NCI-H82 treated with DMSO at 0.1 percent for 48 hours (cell line): ENCODE measurements around the gene PTGES3.
A peak's percentile ranks its signal among the peaks of the same experiment; 100 is the strongest.
"Not testable (repeated sequence)": the region's sequence is repeated elsewhere in the genome, so short reads cannot be mapped to it uniquely, and the experiment has no call there.

Experiments used
- DNase-seq: peaks from one replicate; lab custom pipeline; 2025; ENCODE audit not compliant: unreplicated experiment; lab: John Stamatoyannopoulos, UW

PTGES3 gene

GRCh38 chr12:56657416-56658379 lies 30.4 kb downstream of the PTGES3 start:
- no peak for DNase-seq

GRCh38 chr12:56653781-56654180 lies 34.3 kb downstream of the PTGES3 start:
- DNase-seq, result not testable (repeated sequence)

DNA sequence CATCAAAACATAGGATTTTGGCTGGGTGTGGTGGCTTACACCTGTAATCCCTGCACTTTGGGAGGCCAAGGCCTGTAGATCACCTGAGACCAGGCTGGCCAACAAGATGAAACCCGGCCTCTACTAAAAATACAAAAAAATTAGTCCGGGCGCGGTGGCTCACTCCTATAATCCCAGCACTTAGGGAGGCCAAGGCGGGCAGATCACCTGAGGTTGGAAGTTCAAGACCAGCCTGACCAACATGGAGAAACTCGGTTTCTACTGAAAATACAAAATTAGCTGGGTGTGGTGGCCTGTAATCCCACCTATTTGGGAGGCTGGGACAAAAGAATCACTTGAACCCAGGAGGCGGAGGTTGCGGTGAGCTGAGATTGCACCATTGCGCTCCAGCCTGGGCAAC lies 40.1 kb downstream of the PTGES3 start:
- DNase-seq, result not testable (repeated sequence)

DNA sequence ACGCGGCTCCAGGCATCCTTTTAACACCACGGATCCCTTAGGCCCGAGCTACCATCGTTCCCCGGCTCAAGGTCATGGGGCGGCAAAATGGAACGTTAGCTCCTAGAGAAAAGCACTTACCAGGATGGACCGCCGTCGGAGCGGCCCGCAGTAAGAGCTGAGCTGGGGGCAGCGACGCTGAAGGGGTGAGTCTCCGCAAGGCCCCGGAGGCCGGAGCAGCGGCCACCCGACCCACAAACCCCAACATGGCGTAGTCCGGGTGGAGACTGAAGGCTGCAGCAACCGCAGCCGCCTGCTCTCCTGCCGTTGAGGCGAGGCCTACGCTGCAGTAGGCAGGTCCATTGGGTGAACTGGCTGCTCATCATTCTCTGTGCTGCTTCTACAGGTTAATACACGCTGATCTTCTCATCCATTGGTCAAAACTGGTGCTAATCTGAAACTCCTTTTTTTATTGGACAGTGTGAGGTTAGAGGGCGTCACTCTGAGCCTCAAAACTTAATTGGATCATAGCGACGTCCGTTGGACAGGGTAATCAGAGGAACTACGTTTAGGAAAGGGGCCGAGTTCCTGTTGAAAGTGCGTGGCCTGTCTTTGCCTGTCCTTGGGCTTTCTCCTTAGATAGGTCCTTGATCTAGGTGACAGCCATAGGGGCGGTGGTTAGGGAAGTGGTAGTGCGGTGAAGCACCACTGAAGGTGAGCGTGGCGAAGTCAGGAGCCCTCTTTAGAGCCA lies 42.2 kb downstream of the PTGES3 start, which contains the start of gene ATP5F1B:
ATP5F1B (minus strand) TSS at position 268 of the 730 bp plus-strand sequence; CDS start at position 247, 21 bp downstream.
- DNase-seq, result peak; percentile 100

DNA sequence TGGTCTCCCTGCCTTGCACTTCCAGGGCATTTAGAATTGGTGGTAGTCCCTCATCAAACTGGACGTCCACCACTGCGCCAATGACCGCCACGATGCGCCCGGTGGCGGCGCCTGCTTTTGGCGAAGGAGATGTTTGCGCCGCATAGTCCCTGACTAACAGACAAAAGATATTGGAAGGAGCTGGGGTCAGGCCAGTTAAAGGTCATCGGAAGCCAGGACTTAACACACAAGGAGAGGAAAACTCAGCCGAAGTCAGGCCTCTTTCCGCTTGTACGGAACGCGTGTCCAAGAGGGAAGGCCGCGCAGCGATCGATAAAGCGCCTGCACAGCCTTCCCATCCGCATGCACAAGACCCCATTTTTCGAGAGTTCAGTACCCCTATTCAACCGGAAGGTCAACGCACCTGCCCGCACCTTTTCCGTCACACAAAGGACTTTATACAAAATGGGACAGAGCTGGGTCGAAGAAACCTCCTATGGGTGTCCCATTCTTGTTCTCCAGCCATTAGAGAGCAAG lies 42.8 kb downstream of the PTGES3 start:
- no peak for DNase-seq

DNA sequence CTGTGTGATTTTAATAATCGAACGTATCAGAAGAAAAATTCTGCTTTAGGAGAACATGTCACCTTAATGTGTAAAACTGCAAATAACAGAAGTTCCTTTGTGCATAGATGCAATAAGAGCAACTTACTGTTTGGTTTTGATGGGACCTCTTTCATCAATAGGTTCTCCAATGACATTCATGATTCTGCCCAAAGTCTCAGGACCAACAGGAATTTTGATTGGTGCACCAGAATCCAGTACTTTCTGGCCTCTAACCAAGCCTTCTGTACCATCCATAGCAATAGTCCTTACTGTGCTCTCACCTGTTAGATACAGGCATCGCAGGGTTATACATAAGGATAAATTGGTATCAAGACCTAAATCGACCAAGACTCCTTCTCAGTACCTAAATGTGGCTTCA lies 43.4 kb downstream of the PTGES3 start:
- no peak for DNase-seq

DNA sequence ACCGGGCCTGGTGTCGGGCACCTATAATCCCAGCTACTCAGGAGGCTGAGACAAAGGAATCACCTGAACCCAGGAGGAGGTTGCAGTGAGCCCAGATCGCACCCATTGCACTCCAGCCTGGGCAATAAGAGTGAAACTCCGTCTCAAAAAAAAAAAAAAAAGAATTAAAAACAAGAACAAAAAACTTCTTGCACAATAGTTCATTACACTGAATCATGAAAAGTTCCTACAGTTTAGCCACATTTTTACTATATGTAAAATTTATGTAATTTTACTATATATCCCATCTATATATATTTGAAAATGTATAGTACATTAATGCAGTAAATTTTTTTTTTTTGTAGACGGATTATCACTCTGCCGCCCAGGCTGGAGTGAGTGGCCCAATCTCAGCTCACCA lies 46.9 kb downstream of the PTGES3 start:
- no peak for DNase-seq

GRCh38 chr12:56637621-56638020 lies 50.5 kb downstream of the PTGES3 start:
- DNase-seq, result no peak

DNA sequence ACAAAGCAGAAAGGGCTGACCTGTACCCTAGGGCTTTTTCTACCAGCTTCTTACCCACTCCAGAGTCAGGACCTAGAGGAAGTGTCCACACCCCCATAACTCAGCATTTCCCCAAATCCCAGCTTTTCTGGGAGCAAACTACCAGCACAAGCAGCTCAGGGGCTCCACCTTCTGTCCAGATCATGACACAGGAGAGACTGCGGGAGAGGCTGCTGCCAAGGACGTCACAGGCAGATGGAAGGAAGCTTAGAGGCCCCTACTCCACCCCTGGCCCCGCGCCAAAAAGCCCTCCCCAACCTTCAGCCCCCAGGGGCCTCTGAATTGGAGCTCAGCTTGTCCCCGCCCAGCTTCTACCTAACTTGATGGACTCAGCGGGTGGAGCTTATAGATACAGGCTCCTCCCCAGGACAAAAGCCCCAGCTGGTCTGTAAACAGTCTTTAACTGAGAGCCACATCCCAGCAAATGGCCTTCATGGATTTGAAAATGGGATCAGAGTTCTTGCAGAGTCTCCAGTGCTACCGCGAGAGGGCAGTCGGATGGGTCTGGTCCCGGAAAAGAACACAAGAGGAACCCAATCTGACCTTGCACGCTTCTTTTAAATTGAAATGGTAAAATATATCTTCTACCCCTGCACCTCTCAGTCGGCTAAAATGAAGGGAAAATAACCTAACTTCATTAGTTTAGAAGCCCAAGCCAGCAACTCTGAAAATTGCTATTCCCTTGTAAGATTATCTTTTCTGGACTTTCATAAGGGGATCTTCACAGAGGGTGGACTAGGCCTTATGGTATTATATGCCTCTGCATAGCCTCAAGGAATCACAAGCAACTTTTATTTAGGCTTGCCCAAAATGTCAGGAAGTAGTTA lies 51.2 kb downstream of the PTGES3 start:
- peak; percentile 99 for DNase-seq

DNA sequence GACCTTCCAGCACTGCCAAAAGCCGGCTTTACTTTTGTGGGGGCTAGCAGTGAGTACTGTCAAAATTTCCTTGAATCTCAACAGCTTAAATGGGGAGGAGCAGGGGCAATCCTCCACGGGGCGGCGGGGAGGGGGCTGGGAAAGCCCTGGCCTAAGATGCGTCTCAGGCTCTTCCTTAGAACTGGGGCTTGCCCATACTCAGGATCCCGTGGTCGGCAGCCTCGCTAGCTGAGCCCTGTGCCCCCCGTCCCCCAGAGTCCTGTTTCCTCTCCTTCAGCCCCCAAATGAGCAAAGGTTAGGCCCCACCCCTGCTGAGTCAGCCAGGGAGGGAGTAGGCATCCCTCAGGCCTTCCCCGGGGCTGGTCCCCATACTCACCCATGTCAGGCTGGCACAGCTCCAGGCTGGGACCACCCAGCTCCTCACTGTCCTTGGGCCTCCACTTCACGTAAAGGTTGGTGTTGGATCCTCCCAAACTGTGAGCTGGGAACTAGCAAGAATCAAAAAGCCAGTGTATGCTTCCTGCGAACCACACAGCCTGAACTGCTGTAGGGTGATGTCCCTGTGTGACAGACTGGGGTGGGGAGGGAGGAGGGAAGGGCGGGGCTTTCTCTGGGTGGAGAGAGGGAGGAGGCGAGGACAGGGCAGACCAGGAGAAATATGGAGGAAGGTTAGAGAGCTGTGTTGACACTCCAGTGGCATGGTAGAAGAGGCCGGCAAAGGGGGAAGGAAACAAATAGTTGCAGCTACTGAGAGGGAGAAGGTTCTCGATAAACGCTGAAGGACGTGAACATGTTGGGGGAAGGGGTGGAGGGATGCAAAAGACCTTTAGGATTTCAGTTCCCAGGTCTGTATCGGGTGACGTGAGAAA lies 52.0 kb downstream of the PTGES3 start:
- peak; percentile 69 for DNase-seq

- DNase-seq, result peak; percentile 83
Observed at GRCh38 chr12:56634837-56635791, 53.0 kb downstream of the PTGES3 start.

GRCh38 chr12:56634242-56634836 lies 53.7 kb downstream of the PTGES3 start:
- DNase-seq, result peak; percentile 62

GRCh38 chr12:56633468-56634241 lies 54.4 kb downstream of the PTGES3 start:
- DNase-seq, result peak; percentile 76

DNA sequence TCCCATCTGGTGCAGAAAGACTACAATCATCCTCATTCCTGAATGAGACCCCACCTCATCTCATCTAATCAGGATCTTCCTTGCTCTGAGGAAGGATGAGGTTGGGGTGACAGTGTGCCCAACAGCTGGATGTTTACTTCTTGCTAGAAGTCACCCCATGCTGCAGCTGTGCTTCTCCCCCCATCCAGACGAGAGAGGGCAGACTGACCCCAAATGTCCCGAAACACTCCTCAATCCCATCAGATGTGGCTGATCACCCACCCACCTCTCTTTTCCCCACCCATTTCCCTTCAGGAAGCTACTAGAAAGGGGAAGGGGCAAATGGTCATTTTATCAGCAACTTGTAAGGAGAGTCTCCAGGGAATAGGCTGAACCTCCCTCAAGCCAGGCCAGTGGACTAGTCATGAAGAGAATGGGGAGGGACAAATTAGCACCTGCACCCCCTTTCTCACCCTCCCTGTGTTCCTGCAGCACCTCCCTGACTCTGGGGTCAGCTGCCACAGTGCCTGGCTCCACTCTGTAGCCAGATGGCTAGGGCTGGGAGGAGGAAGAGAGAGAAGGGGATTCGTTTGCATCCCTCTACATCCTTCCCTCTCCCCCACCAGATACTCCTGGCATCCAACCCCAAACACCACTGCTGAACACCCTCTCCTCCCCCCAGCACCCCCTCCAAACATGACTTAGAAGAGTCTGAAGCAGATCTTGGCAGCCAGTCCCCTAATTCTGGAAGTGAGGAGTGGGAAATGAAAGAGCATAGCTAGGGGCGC lies 55.2 kb downstream of the PTGES3 start:
- DNase-seq, result peak; percentile 76

DNA sequence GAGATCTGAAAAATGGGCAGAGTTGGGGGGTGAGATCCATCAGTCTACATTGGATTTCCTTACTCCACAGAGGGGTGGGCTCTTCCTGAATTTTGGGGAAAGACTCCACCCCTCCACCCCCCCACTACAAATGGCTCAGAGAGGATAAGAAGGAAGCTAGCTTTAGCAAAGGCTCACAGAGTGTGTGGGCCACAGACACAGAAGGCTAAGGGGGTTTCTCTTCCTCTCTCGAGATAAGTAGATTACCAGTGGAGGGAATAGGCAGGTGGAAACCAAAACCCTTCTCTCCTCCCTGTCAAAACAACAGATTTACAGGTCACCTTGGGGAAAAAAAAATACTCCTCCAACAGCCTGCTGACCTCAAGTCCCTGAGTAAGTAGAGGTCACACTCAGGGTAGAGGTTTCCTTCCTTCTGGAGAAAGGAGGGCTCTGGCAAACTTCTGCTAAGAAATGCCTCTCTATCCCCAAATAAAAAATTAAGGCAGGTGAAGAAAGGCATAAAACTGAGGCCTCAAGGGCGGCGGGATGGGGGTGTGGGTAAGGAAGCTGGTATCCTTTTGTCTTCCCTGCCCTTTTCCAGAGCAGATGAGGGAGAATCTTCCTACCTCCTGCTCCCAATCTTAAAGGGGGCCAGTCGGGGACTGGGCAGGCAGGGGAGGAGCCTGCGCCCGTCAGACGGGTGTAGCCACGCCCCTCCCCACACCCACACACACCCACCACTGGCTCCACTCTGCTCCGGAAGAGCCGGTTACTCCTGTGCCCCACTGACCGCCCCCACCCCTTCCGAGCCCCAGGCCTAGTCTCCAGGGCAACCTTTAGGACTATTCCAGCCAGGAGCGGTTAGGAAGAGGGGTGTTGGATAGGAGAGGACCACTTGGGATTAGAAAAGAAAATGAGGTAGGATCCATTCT lies 56.0 kb downstream of the PTGES3 start:
- peak; percentile 97 for DNase-seq

GRCh38 chr12:56630180-56630632 lies 57.9 kb downstream of the PTGES3 start, which contains the start of gene BAZ2A:
Gene BAZ2A, minus strand, starts transcription at chr12:56630326. Its CDS starts 12,796 bp downstream, at chr12:56617530.
- peak; percentile 56 for DNase-seq
